ENCODE measurements around the gene KLHL18. TPM values are rescaled to one million over a fixed set of nuclear protein-coding genes. Genes with fewer than 3 reads are reported as not detected.
"Not testable (repeated sequence)": the region's sequence is repeated elsewhere in the genome, so short reads cannot be mapped to it uniquely, and the experiment has no call there.

Gene KLHL18
- 10 to 100 TPM; 12.2 to 16.8 (median 14.2) TPM for polyA plus RNA-seq (ENCODE audit: insufficient read length in 10 of 10)
- long read RNA-seq, donor 1, full-length matches to known transcripts = 10 of 10 reads
- long read RNA-seq, donor 1, partial matches to known transcripts = 0 of 10 reads
- long read RNA-seq, donor 1, other reads (novel, unspliced or antisense) = 0 of 10 reads
- long read RNA-seq, donor 2, transcript KLHL18-206 (2 exons, 375 nt) = major isoform, 8 of 8 reads
- long read RNA-seq, donor 2, partial matches to known transcripts = 0 of 8 reads
- long read RNA-seq, donor 2, other reads (novel, unspliced or antisense) = 0 of 8 reads
- long read RNA-seq, donor 3 = 0 reads
- long read RNA-seq, donor 4, full-length matches to known transcripts = 8 of 8 reads
- long read RNA-seq, donor 4, partial matches to known transcripts = 0 of 8 reads
- long read RNA-seq, donor 4, other reads (novel, unspliced or antisense) = 0 of 8 reads
- long read RNA-seq, donor 5, full-length matches to known transcripts = 6 of 19 reads
- long read RNA-seq, donor 5, partial matches to known transcripts = 13 of 19 reads
- long read RNA-seq, donor 5, other reads (novel, unspliced or antisense) = 0 of 19 reads
- long read RNA-seq, donor 6, transcript KLHL18-206 (2 exons, 375 nt) = major isoform, 6 of 6 reads
- long read RNA-seq, donor 6, partial matches to known transcripts = 0 of 6 reads
- long read RNA-seq, donor 6, other reads (novel, unspliced or antisense) = 0 of 6 reads
- long read RNA-seq, donor 7, transcript KLHL18-206 (2 exons, 375 nt) = major isoform, 7 of 7 reads
- long read RNA-seq, donor 7, partial matches to known transcripts = 0 of 7 reads
- long read RNA-seq, donor 7, other reads (novel, unspliced or antisense) = 0 of 7 reads
- long read RNA-seq, donor 8, partial matches to known transcripts = 0 of 4 reads
- long read RNA-seq, donor 8, other reads (novel, unspliced or antisense) = 0 of 4 reads
- long read RNA-seq, donor 9, partial matches to known transcripts = 0 of 2 reads
- long read RNA-seq, donor 9, other reads (novel, unspliced or antisense) = 0 of 2 reads

DNA sequence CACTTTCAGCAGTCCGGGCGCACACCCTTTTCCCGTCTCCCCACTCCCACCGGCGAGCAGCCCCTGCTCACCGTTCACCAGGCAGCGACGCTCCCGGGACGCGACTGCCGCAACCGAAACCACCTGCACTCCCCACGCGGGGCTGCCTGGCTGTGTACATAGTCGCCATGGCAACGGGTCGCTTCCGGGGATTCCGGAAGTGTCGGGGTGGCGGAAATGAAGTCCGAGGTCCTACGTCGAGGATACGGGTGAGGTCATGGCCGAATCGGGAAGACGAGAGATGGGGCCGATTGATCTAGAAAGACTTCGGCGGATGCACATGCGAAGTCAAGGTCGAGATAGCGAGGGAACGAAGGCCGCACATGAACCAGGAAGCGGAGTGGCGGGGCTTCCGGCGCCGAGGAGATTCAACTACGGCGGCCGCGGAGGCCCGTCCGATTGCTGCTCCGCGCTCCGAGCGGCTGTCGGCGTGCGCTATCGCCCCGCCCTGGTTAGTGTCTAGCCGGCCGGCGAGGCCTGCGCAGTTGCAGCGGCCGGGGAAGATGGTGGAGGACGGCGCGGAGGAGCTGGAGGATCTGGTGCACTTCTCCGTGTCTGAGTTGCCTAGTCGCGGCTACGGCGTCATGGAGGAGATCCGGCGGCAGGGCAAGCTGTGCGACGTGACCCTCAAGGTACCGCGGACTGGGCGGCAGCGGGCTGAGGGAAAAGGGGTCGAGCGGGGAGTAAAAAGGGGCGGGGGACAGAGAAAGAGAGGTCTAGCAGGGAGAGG lies at the start of gene KLHL18, which contains the start of gene KIF9:
Gene KLHL18, plus strand, starts transcription at position 521 of the 769 bp plus-strand sequence. Its CDS starts 22 bp downstream, at position 543.
Gene KIF9, minus strand, starts transcription at position 376 of the 769 bp plus-strand sequence. CDS start 5,425 bp downstream, outside the sequence.
- DNase-seq = peak; percentile 93 to 99 (median 96)

DNA sequence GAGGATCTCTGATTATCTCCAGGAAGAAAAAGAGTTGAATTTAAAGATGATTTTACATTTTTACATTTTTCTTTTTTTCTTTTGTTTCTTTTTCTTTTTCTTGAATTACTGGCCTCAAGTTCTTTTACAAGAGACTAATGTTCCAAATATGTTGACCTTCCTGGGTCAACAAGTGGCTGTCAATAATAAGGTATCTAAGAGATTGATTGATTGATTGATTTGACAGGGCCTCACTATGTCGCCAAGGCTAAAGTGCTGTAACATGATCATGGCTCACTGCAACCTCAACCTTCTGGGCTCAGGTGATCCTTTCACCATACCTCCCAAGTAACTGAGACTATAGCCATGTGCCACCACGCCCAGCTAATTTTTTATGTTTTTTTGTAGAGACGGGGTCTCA lies 44.7 kb upstream of the KLHL18 start:
- DNase-seq = no peak

DNA sequence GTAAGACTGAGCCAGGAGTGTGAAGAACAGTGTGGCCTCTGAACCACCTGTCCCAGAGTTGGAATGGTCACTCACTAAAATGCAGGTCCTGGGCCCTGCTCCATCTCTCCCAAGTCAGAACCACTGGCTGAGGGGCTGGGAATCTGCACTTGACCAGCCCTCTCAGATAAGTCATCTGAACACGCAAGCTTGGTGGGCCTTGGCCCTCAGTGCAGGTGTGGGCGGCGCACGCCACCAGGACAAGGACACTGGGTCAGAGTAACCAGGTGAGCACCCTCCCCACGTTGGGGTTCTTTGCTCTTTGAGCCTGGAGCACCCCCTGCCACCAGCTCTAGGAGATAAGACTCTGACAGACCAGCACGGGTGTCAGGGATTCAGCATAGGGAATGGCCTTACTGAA lies 42.8 kb upstream of the KLHL18 start:
- no peak for DNase-seq

DNA sequence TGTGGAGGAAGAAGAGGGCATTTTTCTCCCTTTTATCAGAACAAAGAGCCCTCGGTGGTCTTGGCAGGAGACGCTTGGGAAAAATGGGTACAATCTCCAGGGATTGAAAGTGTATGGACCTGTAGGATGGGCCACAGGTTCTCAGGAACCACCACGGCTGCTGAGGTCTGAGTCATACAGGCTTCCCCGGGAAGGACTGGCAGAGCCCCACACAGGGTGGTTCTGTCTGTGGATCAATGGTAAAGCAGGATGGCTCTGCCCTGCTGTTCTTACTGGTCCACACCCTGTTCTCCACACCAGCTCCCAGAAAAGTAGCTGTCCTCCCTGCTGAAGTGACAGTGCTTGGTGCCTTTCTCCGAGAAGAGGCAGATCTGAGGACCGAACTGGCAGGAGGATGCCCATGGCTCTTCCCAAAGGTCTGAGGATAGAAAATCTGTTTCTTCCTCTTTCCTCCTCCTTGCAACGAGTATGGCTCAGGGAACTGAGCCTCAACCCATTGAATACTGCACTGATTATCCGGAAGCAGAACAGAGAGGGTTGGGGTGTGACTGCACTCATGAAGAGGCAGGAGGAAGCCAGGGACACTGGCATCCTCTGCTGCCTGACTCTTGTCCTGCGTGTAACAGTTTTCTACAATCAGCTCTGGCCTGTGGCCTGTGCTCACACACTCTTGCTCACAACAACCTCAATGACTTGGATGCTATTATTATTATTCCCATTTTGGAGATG lies 39.2 kb upstream of the KLHL18 start:
- no peak for DNase-seq

DNA sequence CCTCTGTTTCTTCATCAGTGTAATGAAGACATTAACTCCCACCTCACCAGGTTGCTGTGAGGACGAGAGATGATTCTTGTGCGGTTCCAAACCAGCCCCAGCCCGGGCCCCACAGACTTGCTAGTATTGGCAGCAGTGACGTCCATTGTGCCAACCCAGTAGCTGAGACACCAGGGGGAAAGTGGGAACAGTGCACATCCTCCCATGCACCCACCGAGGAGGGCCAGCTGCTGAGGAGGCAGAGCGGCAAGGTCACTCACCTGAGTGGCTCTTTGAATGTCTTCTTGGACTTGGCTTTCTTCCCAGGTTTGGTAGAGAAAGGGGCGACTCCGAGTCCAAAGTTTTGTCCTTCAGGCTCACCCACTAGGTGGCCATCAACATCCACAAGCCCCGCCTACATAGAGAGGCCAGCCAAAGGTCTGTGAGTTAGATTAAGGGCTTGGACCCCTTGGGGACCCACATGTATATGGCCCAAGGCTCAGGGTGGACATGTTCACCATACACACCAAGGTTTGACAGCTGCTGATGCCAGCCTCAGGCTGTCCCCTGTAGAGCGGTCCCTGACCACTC lies 38.1 kb upstream of the KLHL18 start:
- DNase-seq = no peak

DNA sequence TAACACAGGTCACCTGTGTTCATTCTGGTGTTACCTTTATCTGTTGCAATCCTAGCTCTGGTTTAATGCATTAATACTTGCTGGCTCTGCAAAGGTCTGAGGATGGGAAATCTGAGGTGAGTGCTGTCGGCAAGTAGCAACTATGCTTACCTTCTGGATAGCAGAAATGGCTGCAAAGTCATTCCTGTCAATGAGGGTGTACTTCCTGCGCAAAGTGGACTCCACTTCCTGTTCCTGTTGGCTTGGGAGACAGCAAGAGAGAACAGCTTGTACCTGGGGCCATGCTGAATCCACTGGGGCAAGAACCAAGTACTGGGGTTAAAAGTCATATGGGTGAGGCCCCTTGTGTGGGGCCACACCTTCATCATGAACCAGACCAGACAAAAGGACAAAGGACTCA lies 37.5 kb upstream of the KLHL18 start:
- no peak for DNase-seq

DNA sequence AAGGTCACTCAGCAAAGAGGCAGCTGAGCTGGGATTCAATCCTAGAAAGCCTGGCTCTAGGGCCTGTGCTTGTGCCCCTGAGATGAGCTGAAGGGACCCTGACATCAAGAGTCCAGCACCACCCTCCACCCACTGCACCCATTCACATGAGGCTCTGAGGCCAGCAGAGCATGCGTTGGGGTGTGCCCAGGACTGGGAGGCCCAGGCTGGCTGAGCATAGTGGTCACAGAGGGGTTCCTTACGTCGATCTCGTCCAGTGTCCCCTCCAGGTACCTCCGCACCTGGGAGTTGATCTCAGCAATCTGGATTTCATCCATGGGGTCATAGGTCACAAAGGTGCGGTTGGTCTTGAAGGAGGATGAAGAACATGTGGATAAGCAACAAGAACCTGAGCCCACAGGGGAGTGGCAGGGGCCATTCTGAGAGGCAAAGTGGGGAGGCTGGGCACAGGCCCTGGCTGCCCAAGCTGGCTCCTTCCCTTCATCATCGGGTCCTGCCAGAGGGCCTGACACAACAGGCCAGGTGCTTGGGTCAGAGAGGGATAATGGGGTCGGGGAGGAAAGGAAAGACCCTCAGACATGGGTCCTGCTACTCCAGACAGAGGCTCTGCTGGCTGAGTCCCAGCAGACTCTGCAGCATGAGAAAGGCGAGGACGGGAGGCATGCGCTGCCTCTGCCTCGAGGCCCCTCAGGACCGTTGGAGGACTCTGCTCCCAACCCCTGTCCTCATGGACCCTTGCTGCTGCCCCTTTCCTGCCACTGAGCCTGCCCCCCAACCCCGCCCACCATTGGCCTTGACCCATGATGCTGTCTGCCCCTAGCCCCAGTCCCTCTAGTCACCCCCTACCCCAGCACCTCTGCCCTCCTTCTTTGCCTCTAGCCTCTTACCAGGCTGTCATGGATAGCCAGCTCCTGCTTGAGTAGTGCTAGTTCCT lies 35.3 kb upstream of the KLHL18 start:
- DNase-seq = no peak

DNA sequence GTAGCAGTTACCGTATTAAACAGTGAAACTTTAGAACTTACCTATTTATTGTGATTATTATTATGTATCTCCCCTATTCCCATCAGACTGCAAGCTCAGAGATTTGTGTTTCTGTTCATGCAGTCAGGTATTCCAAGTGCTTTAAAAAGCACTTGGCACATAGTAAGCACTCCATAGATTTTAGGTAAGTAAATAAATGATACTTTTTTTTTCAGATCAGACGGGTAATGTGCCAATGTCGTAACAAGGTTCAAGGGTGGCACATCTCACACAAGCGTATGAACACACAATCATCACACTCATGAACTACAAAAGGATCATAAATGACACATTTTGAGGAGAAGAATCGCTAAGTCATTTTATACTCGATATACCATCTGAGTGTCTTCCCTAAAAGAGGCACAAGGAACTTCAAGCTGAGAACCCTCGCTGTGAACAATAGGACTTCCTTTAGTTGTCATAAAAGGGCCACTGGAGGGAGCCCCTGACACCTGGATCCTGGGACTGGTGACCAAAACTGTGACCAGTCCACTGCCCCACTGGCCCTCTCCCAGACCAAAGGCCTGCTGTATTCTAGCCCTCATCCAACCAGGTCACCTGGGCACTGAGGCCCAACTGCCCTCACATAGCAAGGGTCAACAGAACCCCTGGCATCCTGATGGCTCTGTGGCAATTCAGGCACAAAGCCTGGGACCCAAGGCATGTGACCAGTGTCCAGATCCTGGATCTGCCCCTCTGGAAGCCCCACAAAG lies 32.3 kb upstream of the KLHL18 start:
- DNase-seq = peak in 2 of 3 donors; percentile 20 to 33

DNA sequence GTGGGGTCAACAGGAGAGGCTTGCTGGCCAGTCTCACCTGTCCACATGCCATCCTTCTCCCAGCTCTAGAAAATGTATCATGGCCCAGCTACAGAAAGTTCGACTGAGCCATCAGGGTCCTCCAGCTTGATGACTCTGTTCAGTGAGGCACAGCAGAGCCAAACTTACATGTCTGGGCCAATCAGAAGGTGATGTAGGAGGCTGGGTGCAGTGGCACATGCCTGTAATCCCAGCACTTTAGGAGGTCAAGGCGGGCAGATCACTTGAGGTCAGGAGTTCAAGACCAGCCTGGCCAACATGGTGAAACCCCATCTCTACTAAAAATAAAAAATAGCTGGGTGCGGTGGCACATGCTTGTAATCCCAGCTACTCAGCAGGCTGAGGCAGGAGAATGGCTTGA lies 31.7 kb upstream of the KLHL18 start:
- not testable (repeated sequence) for DNase-seq

DNA sequence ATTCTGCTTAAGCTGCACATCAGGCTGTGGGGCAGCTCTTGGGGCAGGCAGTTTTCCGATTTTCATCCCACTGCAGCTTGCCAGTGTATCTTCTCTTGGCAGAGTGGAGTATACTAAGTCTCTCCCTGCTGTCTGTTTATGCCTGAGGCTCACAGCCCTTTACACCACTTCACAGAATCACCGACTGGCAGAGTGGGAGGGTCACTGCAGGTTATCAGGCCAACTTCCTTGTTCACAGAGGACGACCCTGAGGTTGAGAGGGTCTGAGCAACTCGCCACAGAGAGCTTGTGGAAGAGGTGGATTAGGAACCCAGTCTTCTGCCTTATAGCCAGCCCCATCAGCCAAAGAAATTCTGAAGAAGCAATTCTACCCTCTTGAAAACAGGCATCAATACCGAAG lies 31.1 kb upstream of the KLHL18 start:
- DNase-seq = no peak

DNA sequence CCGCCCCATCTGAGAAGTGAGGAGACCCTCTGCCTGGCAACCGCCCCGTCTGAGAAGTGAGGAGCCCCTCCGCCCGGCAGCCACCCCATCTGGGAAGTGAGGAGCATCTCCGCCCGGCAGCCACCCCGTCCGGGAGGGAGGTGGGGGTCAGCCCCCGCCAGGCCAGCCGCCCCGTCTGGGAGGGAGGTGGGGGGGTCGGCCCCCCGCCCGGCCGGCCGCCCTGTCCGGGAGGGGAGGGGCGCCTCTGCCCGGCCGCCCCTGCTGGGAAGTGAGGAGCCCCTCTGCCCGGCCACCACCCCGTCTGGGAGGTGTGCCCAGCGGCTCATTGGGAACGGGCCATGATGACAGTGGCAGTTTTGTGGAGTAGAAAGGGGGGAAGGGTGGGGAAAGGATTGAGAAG lies 26.4 kb upstream of the KLHL18 start:
- not testable (repeated sequence) for DNase-seq

DNA sequence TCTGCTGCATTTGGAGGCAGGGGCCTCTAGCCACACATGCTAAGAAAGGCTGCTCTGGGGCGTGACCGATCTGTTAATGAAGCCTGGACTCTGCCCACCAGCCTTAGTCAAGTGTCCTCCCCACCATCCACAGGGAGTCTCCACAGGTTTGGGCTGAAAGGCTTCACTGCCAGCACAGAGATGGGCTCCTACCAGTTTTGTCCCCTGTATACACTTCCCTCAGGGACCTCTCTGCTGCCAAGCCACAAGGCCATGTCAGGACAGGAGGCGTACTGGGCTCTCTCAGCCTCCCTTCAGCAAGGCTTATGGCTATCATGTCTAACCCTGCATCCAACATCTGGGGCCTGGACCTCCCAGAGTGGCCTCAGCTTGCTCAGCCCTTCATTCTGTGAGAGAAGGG lies 23.6 kb upstream of the KLHL18 start:
- no peak for DNase-seq

DNA sequence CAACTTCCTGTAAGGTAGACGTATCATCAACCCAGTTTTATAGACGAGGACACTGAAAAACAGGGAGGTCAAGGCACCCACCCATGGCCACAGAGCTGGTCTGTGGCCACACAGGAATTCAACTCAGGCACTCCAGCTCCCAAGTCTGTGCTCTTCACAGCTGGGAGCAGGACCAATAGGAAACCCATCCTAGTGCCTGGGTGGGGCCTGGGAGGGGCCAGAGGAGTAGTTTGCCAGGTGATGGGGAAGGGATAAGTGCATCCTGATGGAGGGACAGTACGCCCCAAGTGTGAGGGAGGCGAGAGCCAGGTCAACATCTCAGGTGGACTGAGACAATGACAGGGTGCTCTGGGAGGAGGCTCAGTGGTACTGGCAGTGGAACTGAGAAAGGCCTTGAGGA lies 22.1 kb upstream of the KLHL18 start:
- DNase-seq = no peak

DNA sequence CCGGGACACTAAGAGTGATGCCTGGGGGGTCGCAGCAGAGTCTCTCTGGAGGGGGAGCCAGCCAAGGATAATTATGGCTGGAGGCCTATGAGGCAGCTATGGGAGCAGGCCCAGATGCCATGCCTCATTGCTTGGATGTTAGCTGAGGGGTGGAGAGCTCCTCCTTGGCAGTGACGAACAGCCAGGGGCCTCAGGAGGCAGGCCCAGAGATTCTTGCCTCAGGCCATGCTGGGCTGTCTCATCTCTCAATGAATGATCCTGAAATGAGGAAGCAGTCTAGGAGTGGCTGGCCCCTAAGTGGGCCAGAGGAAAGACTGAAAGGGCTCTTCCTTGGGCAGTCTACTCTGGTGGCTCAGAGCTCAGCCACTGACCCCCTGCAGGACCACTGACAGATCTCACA lies 21.4 kb upstream of the KLHL18 start:
- DNase-seq = no peak

DNA sequence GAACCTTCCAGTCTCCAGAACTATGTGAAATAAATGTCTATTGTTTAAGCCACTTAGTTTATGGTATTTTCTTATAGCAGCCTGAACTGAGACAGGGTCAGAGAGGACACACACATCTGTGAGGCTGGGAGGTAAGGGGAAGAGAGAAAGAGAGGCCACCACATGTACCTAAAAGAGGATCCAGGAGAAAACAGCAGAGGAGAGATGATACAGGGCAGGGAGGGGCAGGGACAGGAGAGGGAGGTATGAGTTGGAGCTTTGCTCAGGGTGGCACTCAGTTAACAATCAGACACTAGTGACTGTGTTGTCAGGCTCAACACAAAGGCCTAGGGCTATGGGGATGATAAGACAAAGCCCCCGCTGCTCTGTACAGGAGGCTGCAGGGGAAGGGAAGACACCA lies 17.7 kb upstream of the KLHL18 start:
- DNase-seq = no peak

DNA sequence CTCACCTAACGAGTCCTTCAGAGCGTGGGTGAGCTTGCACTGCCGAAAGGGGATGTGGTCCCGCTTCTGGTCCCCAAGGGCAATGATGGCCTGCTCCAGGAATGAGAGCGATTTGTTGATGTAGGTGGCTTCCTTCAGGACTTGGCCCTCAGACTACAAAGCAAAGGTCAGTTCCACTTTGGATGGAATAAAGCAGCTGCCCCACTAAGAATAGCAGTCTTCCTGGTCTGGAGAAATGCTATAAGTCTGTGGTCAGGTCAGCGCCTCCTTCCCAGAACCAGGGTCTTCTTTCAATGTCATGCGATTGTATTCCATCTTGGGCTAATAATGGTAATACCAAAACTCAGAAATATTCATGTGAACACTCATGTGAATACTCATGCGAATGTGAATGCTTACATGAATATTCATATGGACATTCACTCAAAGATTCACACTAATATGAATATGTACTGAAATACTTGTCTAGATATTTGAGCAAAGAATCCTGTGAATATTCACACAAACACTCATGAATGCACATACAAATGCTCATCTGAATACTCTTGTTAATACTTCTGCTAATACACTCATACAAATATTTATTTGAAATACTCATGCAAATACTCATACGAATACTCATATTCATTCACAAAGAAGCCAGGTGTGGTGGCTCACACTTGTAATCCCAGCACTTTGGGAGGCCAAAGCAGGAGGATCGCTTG lies 16.9 kb upstream of the KLHL18 start:
- DNase-seq = no peak

DNA sequence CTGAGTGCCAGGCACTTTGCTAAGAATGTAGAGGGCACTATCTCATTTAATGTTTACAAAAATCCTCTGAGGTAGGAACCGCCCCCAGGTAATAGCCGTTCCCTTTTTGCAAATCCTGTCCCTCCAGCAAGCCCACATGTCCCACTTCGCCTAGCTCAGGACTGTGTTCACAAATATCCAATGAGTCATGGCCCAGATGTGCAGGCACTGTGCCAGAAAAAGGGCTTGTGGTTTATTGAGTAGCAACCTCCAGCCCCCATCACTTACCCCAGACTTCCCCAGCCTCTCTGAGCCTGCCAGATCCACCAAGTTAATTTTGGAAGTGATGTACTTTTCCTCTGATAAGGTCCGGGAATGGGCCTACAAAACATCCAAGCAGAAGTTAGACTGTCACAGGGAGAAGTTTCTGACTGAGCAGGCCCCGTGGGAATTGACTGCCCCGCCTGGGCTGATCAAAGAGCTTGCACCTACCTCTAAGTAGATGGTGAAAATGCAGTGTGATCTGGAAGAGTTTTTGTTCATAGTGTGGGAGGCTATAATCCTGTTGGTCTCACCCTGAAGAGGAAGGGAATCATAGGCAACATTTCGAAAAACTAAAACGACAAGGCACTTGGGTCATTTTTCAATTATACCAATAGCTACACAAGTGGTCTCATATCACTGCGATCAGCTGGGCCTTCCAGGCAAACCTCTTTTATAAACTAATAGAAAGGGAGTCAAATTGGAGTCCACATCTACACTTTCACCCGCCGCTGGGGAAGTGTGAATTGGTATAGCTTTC lies 15.8 kb upstream of the KLHL18 start:
- peak; percentile 82 to 89 (median 87) for DNase-seq
